ENCODE results near the gene GADD45A. TPM values are rescaled to one million over a fixed set of nuclear protein-coding genes. Genes with fewer than 3 reads are reported as not detected.

Gene GADD45A
- total and polyA plus RNA-seq, 9 of the 15 experiments (the other 6 are each of a cell fraction or from before 2014, with no cell fraction given): 21.3 to 156 (median 62.1) TPM

DNA sequence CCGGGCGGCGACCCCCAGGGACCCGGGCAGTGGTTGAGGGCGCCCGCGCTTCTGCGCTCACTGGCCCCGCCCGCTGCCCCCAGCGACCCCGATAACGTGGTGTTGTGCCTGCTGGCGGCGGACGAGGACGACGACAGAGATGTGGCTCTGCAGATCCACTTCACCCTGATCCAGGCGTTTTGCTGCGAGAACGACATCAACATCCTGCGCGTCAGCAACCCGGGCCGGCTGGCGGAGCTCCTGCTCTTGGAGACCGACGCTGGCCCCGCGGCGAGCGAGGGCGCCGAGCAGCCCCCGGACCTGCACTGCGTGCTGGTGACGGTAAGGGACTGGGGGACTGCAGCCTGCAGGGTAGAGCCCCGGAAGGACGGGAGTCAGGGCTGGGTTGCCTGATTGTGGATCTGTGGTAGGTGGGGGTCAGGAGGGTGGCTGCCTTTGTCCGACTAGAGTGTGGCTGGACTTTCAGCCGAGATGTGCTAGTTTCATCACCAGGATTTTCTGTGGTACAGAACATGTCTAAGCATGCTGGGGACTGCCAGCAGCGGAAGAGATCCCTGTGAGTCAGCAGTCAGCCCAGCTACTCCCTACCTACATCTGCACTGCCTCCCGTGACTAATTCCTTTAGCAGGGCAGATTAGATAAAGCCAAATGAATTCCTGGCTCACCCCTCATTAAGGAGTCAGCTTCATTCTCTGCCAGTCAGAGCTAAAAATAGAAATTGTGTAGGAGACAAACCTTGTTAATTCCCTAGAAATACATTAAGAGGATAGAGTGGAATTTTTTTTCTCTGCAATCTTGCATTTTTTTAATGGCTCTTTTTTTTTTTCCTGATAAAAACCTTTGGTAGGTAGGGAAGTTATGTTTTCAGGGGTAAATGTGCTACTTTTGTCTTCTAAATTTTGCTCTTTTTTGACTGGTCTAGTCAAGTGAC lies 1.5 kb downstream of the GADD45A start (continued):
- TF ChIP-seq, protein P1, sequence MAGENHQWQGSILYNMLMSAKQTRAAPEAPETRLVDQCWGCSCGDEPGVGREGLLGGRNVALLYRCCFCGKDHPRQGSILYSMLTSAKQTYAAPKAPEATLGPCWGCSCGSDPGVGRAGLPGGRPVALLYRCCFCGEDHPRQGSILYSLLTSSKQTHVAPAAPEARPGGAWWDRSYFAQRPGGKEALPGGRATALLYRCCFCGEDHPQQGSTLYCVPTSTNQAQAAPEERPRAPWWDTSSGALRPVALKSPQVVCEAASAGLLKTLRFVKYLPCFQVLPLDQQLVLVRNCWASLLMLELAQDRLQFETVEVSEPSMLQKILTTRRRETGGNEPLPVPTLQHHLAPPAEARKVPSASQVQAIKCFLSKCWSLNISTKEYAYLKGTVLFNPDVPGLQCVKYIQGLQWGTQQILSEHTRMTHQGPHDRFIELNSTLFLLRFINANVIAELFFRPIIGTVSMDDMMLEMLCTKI (IDR thresholded peaks at IDR 0.05; ENCODE audit: partially characterized antibody): no peak
- TF ChIP-seq MTA3 (IDR thresholded peaks at IDR 0.05; ENCODE audit: borderline replicate concordance) (peak; percentile 87), JUN (IDR thresholded peaks at IDR 0.05; ENCODE audit: borderline replicate concordance, low read depth, low read length) (peak; percentile 89), JUN (CRISPR knock-in tag; IDR thresholded peaks at IDR 0.05; ENCODE audit: borderline replicate concordance) (0 out of 2 replicates have a peak, but pooled peaks have one; percentile 35), PHB (CRISPR knock-in tag; IDR thresholded peaks at IDR 0.05) (no peak), MAFK (IDR thresholded peaks at IDR 0.05; ENCODE audit: low read length) (peak; percentile 80), ARNT (IDR thresholded peaks at IDR 0.05) (peak; percentile 54 to 82; a peak in 3 of 4 replicates), ZNF408 (CRISPR knock-in tag; IDR thresholded peaks at IDR 0.05; ENCODE audit: low read depth) (no peak), TRIM28 (IDR thresholded peaks at IDR 0.05) (no peak)
- TF ChIP-seq, protein P2, sequence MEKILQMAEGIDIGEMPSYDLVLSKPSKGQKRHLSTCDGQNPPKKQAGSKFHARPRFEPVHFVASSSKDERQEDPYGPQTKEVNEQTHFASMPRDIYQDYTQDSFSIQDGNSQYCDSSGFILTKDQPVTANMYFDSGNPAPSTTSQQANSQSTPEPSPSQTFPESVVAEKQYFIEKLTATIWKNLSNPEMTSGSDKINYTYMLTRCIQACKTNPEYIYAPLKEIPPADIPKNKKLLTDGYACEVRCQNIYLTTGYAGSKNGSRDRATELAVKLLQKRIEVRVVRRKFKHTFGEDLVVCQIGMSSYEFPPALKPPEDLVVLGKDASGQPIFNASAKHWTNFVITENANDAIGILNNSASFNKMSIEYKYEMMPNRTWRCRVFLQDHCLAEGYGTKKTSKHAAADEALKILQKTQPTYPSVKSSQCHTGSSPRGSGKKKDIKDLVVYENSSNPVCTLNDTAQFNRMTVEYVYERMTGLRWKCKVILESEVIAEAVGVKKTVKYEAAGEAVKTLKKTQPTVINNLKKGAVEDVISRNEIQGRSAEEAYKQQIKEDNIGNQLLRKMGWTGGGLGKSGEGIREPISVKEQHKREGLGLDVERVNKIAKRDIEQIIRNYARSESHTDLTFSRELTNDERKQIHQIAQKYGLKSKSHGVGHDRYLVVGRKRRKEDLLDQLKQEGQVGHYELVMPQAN (IDR thresholded peaks at IDR 0.05; ENCODE audit: borderline replicate concordance): no peak
- TF ChIP-seq, protein P3, sequence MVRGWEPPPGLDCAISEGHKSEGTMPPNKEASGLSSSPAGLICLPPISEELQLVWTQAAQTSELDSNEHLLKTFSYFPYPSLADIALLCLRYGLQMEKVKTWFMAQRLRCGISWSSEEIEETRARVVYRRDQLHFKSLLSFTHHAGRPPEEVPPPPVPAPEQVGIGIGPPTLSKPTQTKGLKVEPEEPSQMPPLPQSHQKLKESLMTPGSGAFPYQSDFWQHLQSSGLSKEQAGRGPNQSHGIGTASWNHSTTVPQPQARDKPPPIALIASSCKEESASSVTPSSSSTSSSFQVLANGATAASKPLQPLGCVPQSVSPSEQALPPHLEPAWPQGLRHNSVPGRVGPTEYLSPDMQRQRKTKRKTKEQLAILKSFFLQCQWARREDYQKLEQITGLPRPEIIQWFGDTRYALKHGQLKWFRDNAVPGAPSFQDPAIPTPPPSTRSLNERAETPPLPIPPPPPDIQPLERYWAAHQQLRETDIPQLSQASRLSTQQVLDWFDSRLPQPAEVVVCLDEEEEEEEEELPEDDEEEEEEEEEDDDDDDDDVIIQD (CRISPR knock-in tag; IDR thresholded peaks at IDR 0.05): no peak
- TF ChIP-seq, protein P4, sequence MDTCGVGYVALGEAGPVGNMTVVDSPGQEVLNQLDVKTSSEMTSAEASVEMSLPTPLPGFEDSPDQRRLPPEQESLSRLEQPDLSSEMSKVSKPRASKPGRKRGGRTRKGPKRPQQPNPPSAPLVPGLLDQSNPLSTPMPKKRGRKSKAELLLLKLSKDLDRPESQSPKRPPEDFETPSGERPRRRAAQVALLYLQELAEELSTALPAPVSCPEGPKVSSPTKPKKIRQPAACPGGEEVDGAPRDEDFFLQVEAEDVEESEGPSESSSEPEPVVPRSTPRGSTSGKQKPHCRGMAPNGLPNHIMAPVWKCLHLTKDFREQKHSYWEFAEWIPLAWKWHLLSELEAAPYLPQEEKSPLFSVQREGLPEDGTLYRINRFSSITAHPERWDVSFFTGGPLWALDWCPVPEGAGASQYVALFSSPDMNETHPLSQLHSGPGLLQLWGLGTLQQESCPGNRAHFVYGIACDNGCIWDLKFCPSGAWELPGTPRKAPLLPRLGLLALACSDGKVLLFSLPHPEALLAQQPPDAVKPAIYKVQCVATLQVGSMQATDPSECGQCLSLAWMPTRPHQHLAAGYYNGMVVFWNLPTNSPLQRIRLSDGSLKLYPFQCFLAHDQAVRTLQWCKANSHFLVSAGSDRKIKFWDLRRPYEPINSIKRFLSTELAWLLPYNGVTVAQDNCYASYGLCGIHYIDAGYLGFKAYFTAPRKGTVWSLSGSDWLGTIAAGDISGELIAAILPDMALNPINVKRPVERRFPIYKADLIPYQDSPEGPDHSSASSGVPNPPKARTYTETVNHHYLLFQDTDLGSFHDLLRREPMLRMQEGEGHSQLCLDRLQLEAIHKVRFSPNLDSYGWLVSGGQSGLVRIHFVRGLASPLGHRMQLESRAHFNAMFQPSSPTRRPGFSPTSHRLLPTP (IDR thresholded peaks at IDR 0.05; ENCODE audit: borderline replicate concordance, extremely low read depth, insufficient read length): no peak
- TF ChIP-seq, protein P5, sequence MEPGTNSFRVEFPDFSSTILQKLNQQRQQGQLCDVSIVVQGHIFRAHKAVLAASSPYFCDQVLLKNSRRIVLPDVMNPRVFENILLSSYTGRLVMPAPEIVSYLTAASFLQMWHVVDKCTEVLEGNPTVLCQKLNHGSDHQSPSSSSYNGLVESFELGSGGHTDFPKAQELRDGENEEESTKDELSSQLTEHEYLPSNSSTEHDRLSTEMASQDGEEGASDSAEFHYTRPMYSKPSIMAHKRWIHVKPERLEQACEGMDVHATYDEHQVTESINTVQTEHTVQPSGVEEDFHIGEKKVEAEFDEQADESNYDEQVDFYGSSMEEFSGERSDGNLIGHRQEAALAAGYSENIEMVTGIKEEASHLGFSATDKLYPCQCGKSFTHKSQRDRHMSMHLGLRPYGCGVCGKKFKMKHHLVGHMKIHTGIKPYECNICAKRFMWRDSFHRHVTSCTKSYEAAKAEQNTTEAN (CRISPR knock-in tag; IDR thresholded peaks at IDR 0.05): no peak; the same call in 1 of the 2 replicates
